Activated CD4-positive, alpha-beta T cell treated with anti-CD3 and anti-CD28 coated beads for 36 hours (primary cell): Measurements from ENCODE around the gene LMO1. TPM values are rescaled to one million over a fixed set of nuclear protein-coding genes. Genes with fewer than 3 reads are reported as not detected.

Source experiments
- ATAC-seq: fragments of 200-7000 bp; cut with Tn5 transposase; one replicate; pipeline ENCODE4 v1.10.0; 2021; ENCODE audit warnings: mild to moderate bottlenecking, moderate library complexity
- CTCF ChIA-PET: fragments of 350-600 bp; sonication (Branson Sonifier 250); formaldehyde crosslinking; loops from one replicate; lab custom pipeline; 2021; ENCODE audit warnings: antibody characterized with exemption; lab: Charles Lee
- POLR2A ChIA-PET: fragments of 350-600 bp; sonication (Branson Sonifier 250); formaldehyde crosslinking; loops from one replicate; lab custom pipeline; 2021; ENCODE audit warnings: antibody characterized with exemption, inconsistent platforms; lab: Charles Lee
- DNase-seq: peaks from one replicate; pipeline ENCODE4 v3.0.0-alpha.2; 2020
- H3K27ac Mint-ChIP-seq: one replicate; pipeline ENCODE4 v1.8.0; 2021; ENCODE audit warnings: mixed read lengths
- H3K27me3 Mint-ChIP-seq: one replicate; pipeline ENCODE4 v1.8.0; 2021; ENCODE audit warnings: mixed read lengths
- H3K36me3 Mint-ChIP-seq: one replicate; pipeline ENCODE4 v1.8.0; 2021; ENCODE audit warnings: low read depth, mixed read lengths
- H3K4me1 Mint-ChIP-seq: one replicate; pipeline ENCODE4 v1.8.0; 2021; ENCODE audit warnings: mixed read lengths
- H3K4me3 Mint-ChIP-seq: one replicate; pipeline ENCODE4 v1.8.0; 2021; ENCODE audit warnings: mild to moderate bottlenecking, moderate library complexity, mixed read lengths
- H3K9me3 Mint-ChIP-seq: one replicate; pipeline ENCODE4 v1.8.0; 2021; ENCODE audit warnings: low read depth, mixed read lengths
- intact Hi-C, 2 experiments: fragments of 100-400 bp; cut with DNase I in 1 of 2; cut with micrococcal nuclease in 1 of 2; formaldehyde crosslinking; loops; one replicate each; pipeline versions ENCODE4 v1.14.2 to v1.15.1; 2022 to 2024; cut with DNase I, micrococcal nuclease
- total RNA-seq, 2 experiments: library from RNA; stranded (reverse); gene quantifications; one replicate each; pipeline ENCODE4 v1.2.3, GENCODE V29; 2021

Gene LMO1
- total RNA-seq, 2 experiments from 2014 or later, result not detected

GRCh38 chr11:8271106-8271886 lies 7.6 kb upstream of the LMO1 start:
- no peaks in the 10 kb centered on the region for H3K36me3 Mint-ChIP-seq
- H3K9me3 Mint-ChIP-seq, result no peaks in the 10 kb centered on the region
- ChIA-PET CTCF (interaction anchor here (0.8 kb wide), 1 partner anchor 7 kb away, joined by 4 read pairs; the partner anchor contains the start of gene LMO1), POLR2A (no interaction called here)
- ATAC-seq (no peak), DNase-seq (no peak)
- H3K4me3 Mint-ChIP-seq, result no peak overlapping the region
- intact Hi-C loops, result no loop called here
- peaks cover 47% of the 10 kb centered on the region for H3K27me3 Mint-ChIP-seq
- no peaks in the 10 kb centered on the region for H3K4me1 Mint-ChIP-seq
- no peak overlapping the region for H3K27ac Mint-ChIP-seq

GRCh38 chr11:8269636-8270035 lies 6.0 kb upstream of the LMO1 start:
- Mint-ChIP-seq H3K27me3 (peaks cover 57% of the 10 kb centered on the region), H3K36me3 (no peaks in the 10 kb centered on the region), H3K27ac (no peak overlapping the region), H3K4me3 (no peak overlapping the region), H3K4me1 (no peaks in the 10 kb centered on the region), H3K9me3 (no peaks in the 10 kb centered on the region)
- POLR2A ChIA-PET, result no interaction called here
- intact Hi-C loops, result no loop called here
- ATAC-seq (no peak), DNase-seq (no peak)
- CTCF ChIA-PET, result interaction anchor here (0.6 kb wide), 1 partner anchor 20 kb away, joined by 3 read pairs; no protein-coding TSS in a partner anchor

GRCh38 chr11:8268530-8269400 lies 5.1 kb upstream of the LMO1 start:
- DNase-seq, result no peak
- ChIA-PET CTCF (no interaction called here), POLR2A (no interaction called here)
- Mint-ChIP-seq H3K4me1 (peaks cover 5% of the 10 kb centered on the region), H3K4me3 (no peak overlapping the region), H3K27me3 (peaks cover 61% of the 10 kb centered on the region), H3K27ac (no peak overlapping the region), H3K9me3 (no peaks in the 10 kb centered on the region), H3K36me3 (no peaks in the 10 kb centered on the region)
- no peak for ATAC-seq
- intact Hi-C loops, result no loop called here

GRCh38 chr11:8267831-8268529 lies 4.3 kb upstream of the LMO1 start:
- Mint-ChIP-seq H3K36me3 (no peaks in the 10 kb centered on the region), H3K27ac (no peak overlapping the region), H3K4me1 (peaks cover 7% of the 10 kb centered on the region), H3K4me3 (peak overlapping the region; percentile 41), H3K9me3 (no peaks in the 10 kb centered on the region), H3K27me3 (peaks cover 65% of the 10 kb centered on the region)
- CTCF ChIA-PET, result interaction anchor here (0.6 to 1.0 kb wide), 4 partner anchors 11 to 106 kb away, joined by 3 read pairs; no protein-coding TSS in a partner anchor
- peak; percentile 52 for ATAC-seq
- POLR2A ChIA-PET, result no interaction called here
- DNase-seq, result peak; percentile 52
- intact Hi-C loops, result no loop called here

GRCh38 chr11:8267280-8267679 lies 3.6 kb upstream of the LMO1 start:
- no peak overlapping the region for H3K4me3 Mint-ChIP-seq
- ChIA-PET POLR2A (no interaction called here), CTCF (interaction anchor here (0.6 to 1.0 kb wide), 4 partner anchors 12 to 106 kb away, joined by 3 read pairs; no protein-coding TSS in a partner anchor)
- intact Hi-C loops, result no loop called here
- no peaks in the 10 kb centered on the region for H3K9me3 Mint-ChIP-seq
- ATAC-seq (no peak), DNase-seq (no peak)
- H3K27ac Mint-ChIP-seq, result no peak overlapping the region
- peaks cover 63% of the 10 kb centered on the region for H3K27me3 Mint-ChIP-seq
- peaks cover 7% of the 10 kb centered on the region for H3K4me1 Mint-ChIP-seq
- H3K36me3 Mint-ChIP-seq, result no peaks in the 10 kb centered on the region

GRCh38 chr11:8266246-8267241 lies 2.9 kb upstream of the LMO1 start:
- ChIA-PET CTCF (interaction anchor here (0.9 to 4.1 kb wide), 3 partner anchors 13 to 19 kb away, joined by 3 to 45 read pairs (median 3); no protein-coding TSS in a partner anchor), POLR2A (no interaction called here)
- H3K9me3 Mint-ChIP-seq, result no peaks in the 10 kb centered on the region
- no peaks in the 10 kb centered on the region for H3K36me3 Mint-ChIP-seq
- DNase-seq (no peak), ATAC-seq (no peak)
- peaks cover 7% of the 10 kb centered on the region for H3K4me1 Mint-ChIP-seq
- no peak overlapping the region for H3K4me3 Mint-ChIP-seq
- H3K27me3 Mint-ChIP-seq, result peaks cover 67% of the 10 kb centered on the region
- H3K27ac Mint-ChIP-seq, result no peak overlapping the region
- intact Hi-C loops, result no loop called here

- no peak for DNase-seq
- Mint-ChIP-seq H3K9me3 (no peaks in the 10 kb centered on the region), H3K27me3 (peaks cover 69% of the 10 kb centered on the region), H3K4me3 (no peak overlapping the region), H3K36me3 (no peaks in the 10 kb centered on the region), H3K4me1 (peaks cover 7% of the 10 kb centered on the region), H3K27ac (no peak overlapping the region)
- intact Hi-C loops, result loop anchor here in 1 of 2 experiments (2.0 kb wide), 1 partner anchor 73 kb away; no protein-coding TSS in a partner anchor
- CTCF ChIA-PET, result interaction anchor here (0.6 to 4.1 kb wide), 7 partner anchors 11 to 1446 kb away, joined by 3 to 45 read pairs (median 3); no protein-coding TSS in a partner anchor
- no peak for ATAC-seq
- POLR2A ChIA-PET, result interaction anchor here (0.6 kb wide), 1 partner anchor 874 kb away, joined by 3 read pairs; no protein-coding TSS in a partner anchor
Observed at GRCh38 chr11:8265681-8266241, 2.1 kb upstream of the LMO1 start.

- DNase-seq, result no peak
- Mint-ChIP-seq H3K27ac (no peak overlapping the region), H3K4me1 (peaks cover 7% of the 10 kb centered on the region), H3K36me3 (no peaks in the 10 kb centered on the region), H3K9me3 (no peaks in the 10 kb centered on the region), H3K4me3 (peak overlapping the region; percentile 56), H3K27me3 (peaks cover 61% of the 10 kb centered on the region)
- intact Hi-C loops, result loop anchor here (1.0 to 5.0 kb wide), 3 partner anchors 38 to 256 kb away; no protein-coding TSS in a partner anchor
- peak; percentile 13 for ATAC-seq
- ChIA-PET POLR2A (no interaction called here), CTCF (interaction anchor here (0.7 to 4.1 kb wide), 19 partner anchors 8 to 384 kb away, joined by 3 to 45 read pairs (median 4); no protein-coding TSS in a partner anchor)
Observed at GRCh38 chr11:8263109-8263768, 439 bp downstream of the LMO1 start.

GRCh38 chr11:8262552-8263108 lies 1.0 kb downstream of the LMO1 start:
- no peak overlapping the region for H3K27ac Mint-ChIP-seq
- H3K36me3 Mint-ChIP-seq, result no peaks in the 10 kb centered on the region
- H3K4me3 Mint-ChIP-seq, result peak overlapping the region; percentile 53
- H3K27me3 Mint-ChIP-seq, result peaks cover 59% of the 10 kb centered on the region
- ATAC-seq, result peak; percentile 43
- DNase-seq, result peak; percentile 56
- CTCF ChIA-PET, result interaction anchor here (0.7 to 4.1 kb wide), 11 partner anchors 9 to 315 kb away, joined by 3 to 45 read pairs (median 5); no protein-coding TSS in a partner anchor
- intact Hi-C loops, result loop anchor here (1.0 to 5.0 kb wide), 3 partner anchors 37 to 255 kb away; no protein-coding TSS in a partner anchor
- H3K4me1 Mint-ChIP-seq, result peaks cover 7% of the 10 kb centered on the region
- H3K9me3 Mint-ChIP-seq, result no peaks in the 10 kb centered on the region
- POLR2A ChIA-PET, result no interaction called here
